Prostate gland (tissue), 2 donors: Measurements from ENCODE around the gene SRD5A1.

ENCODE experiments used
- CTCF ChIP-seq, 4 experiments: fragments of 200-600 bp in 2 of 4; fragments of 450-650 bp in 2 of 4; sonication (generic) in 2 of 4; IDR thresholded peaks; 1 replicate in 3 of 4; 2 replicates in 1 of 4; pipeline ENCODE4 v1.5.1; 2016 to 2019; ENCODE audit warnings: antibody characterized with exemption in 4 of 4, mild to moderate bottlenecking in 2 of 4, moderate library complexity in 2 of 4
- POLR2A ChIP-seq: fragments of 450-650 bp; IDR thresholded peaks from one replicate; pipeline ENCODE4 v1.6.1; 2016; ENCODE audit warnings: antibody characterized with exemption, mild to moderate bottlenecking
- POLR2AphosphoS5 ChIP-seq: sonication (generic); formaldehyde crosslinking; IDR thresholded peaks from one replicate; pipeline ENCODE4 v1.6.1; 2017; ENCODE audit warnings: antibody characterized with exemption

GRCh38 chr5:6680922-6681321, 47.7 kb downstream of the SRD5A1 start:
- TF ChIP-seq CTCF (IDR thresholded peaks at IDR 0.05): no peak
- no peak for TF ChIP-seq POLR2A
- TF ChIP-seq POLR2AphosphoS5: no peak
